ENCODE data around the gene SNN.

Gene SNN

GRCh38 chr16:11681556-11681955, 13.3 kb downstream of the SNN start:
- DNase-seq = no peak

GRCh38 chr16:11681976-11682654, 13.9 kb downstream of the SNN start:
- DNase-seq = no peak

- DNase-seq = no peak
Observed at GRCh38 chr16:11682655-11683096, 14.4 kb downstream of the SNN start.

DNA sequence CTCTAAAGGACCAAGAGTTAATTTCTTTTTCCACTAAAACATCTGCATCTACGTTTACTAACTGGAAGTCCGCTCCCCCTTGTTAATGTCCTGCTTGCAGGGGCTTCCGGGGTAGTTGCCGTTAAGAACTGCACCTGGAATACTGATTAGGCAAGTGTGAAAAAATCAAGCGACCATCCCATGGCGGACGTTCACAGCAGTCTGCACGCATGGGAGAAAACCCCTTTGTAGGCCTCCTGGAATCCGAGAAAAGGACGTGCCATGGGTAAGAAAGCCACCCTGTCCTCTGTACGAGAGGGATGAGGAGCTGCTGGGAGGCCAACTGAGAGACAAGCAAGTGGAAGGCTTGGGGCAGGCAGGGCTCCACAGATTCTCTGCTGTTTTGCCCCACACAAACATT, 14.9 kb downstream of the SNN start:
- no peak for DNase-seq

- DNase-seq = no peak
Observed at GRCh38 chr16:11684231-11685025, 16.2 kb downstream of the SNN start.

GRCh38 chr16:11685844-11686618, 17.8 kb downstream of the SNN start:
- DNase-seq = no peak

DNA sequence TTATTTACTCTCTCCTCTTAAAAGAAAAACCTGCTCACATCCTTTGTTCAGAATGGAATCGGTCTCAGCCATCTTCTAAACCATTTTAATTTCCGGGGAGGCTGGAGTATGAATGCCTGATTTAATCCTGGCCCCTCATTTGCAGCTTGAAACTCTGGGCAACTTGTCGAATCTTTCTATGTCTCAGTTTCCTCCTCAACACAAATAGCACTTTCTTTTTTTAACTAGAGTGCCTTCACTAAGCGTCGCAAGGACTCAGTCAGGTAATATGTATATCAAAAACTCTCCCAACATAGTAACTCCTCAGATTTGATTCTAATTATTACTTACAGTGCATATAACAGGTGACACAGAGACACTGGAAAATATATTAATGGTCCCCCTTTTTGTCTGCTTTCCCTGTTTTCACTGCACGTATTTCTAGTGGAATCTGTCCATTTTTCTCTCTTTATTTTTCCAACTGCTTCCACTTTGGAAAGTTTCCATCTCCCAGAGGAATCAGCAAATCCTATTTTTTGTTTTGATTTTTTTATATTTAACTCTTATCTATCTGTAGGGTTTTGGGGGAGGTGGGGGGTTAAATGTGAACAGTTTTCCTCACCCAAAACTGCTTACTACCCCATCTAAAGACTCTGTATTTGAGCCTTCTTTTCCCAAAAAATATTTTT, 18.6 kb downstream of the SNN start:
- no peak for DNase-seq

- no peak for DNase-seq
Observed at GRCh38 chr16:11687601-11688519, 19.6 kb downstream of the SNN start.

DNA sequence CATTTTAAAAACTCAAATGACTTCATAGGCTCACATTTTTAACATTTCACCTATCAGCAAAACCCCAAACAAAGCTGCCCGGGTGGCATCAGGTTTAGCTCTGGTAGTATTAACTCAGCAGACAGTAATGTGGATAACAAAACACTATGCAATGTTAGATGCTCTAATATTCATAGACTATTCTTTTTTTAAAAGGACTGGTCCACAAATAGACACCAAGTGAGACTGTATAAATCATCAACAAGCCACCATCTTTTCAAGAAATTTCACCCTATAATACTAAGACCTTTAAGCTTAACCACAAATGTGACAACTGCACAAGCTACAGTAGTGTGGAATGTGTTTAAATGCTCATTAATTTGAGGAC, 20.2 kb downstream of the SNN start:
- no peak for DNase-seq

DNA sequence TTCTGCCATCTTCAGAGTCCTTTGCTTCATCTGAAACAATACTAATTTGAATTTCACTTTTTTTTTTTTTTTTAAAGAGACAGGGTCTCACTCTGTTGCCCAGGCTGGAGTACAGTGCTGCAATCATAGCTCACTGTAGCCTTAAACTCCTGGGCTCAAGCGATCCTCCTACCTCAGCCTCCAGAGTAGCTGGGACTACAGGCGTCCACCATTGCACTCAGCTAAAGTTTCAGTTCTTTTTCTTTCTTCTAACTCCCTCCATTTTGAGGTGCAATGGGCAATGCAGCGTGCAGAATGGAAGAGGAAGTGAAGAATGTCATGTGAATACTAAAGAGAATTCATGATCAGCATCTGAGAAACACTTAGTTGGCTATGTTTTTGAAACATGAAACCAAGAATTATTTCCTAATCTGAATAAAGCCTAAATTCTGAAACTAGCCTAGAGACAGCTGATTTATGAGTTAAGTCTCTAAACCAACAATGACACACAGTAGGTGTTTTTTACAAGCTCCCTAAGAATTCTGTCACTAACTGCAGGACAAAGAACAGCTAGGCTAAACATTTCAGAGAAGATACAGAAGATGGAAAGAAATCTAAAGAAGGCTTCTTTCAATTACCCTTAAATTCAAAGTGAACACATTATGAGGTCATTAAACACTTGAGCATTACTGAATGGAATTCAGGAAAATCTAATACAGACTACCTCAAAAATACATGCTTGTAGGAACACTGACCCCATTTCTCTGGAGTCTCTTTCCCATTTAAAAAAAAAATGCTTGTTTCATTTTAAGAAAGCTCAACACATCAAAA, 21.0 kb downstream of the SNN start:
- DNase-seq = no peak

DNA sequence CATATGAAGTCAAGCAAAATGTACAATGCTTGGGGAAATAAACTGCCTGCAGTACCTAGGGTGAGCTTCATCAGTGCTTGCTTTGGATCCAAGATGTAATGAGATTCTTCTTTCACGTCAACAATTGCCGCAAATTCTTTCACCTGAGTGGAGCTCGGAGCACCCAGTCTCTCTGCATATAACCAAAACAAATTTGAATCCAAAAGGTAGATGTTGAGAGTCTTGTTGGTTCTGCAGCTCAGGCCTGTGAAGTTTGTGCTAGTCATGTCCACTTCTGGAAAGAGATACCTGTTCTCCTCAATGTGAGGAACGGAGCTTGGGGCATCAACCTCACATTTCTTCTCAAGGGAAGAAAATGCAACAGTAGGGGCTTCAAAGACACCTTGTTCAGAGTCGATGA, 23.0 kb downstream of the SNN start:
- DNase-seq = no peak

DNA sequence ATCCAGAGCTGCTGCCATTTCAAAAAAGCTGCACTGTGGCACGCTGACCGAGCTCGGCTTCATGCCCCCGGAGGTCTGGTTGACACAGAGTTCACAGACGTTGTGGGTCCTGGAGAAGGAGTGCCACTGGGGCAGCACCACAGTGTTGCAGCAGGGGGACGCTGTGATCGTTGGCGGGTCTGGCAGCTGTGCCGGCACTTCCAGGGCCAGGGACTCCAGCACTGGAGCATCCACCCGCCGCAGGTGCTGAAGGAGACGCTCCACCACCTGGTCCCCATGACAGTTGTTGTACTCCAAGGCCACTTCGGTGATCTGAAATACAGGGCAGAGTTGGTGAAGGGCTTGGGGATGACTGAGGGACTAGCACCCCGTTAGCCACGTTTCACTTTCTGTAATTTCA, 23.5 kb downstream of the SNN start:
- no peak for DNase-seq

DNA sequence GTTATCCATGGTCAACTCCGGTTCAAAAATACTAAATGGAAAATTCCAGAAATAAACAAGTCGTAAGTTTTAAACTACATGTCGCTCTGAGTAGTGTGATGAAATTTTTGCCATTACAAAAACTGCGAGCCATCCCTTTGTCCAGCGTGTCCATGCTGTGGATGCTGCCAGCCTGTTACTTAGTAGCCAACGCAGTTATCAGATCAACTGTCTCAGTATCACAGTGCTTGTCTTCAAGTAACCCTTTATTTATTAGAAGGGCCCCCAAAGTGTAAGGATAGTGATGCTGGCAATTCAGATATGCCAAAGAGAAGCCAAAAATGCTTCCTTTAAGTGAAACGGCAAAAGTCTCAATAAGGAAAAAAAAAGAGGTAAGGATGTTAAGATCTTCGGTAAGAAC, 23.9 kb downstream of the SNN start:
- no peak for DNase-seq

- DNase-seq = no peak
Observed at GRCh38 chr16:11692651-11693050, 24.4 kb downstream of the SNN start.

- peak; percentile 42 for DNase-seq
Observed at GRCh38 chr16:11696266-11697012, 28.2 kb downstream of the SNN start.

DNA sequence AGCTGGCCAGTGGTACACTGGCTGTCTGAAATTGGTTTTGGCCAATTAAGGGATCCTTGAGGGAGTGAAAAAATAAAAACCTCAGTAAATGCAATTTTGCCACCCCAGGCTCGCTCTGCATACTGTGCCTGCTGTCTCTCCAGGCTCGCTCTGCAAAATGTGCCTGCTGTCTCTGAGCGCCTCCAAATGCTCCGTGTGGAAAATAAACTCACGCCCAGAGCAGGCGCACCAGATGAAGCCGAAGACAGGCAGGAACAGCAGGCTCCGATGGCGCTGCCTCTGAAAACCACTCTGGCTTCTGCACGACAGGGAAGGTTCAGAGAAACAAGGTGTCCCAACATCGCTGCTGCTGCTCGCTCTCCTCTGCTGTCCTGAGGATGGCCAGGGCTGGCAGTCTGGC, 29.1 kb downstream of the SNN start:
- DNase-seq = no peak

DNA sequence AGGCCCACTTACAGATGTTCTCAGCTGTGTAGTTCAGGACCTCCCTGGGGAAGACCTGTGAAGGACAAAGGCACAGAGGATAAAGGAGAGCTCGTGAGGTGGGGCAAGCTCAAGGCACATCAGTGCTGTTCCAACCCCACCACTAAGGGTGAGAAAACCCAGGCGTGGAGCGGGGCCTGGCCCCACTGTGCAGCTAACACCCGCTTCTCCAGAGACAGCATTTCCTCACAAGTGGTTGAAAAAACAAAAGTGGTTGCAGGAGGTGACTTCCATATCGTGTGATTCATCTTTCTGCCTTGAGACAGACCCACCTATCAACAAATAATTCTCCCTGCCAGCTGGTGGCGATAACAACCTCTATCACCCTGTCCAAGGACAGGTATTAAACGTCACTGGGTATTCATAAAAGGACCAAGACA, 30.0 kb downstream of the SNN start:
- peak; percentile 45 for DNase-seq

DNA sequence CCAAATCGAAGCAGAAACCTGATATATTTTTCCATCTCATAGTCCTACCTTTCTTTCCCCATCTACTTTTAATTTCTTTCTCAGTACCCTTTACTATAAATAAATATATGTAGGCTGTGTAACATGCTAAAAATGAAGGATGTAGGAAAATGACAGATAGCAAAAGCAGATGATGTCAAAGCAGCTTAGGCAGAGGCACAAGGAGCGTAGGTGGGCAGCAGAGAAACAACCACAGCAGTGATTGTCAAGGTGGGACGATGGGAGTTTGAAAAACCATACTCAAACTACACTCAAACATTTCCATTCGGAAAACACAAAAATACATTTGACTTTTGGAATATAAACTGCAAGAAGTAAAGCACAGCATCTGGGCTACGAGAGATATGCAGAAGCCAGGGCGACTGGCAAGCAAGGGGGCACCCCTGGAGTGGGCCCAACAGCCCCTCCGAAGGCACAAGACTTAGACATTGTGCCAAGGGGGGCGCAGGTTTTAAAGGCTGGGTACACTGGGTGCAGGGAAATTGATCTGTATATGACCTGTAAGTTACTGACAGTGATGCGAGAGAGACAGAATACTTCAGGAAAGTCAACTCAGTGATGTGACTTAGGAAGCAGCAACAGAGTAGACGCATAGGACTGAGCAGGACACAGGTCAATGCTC, 31.1 kb downstream of the SNN start:
- DNase-seq = no peak

DNA sequence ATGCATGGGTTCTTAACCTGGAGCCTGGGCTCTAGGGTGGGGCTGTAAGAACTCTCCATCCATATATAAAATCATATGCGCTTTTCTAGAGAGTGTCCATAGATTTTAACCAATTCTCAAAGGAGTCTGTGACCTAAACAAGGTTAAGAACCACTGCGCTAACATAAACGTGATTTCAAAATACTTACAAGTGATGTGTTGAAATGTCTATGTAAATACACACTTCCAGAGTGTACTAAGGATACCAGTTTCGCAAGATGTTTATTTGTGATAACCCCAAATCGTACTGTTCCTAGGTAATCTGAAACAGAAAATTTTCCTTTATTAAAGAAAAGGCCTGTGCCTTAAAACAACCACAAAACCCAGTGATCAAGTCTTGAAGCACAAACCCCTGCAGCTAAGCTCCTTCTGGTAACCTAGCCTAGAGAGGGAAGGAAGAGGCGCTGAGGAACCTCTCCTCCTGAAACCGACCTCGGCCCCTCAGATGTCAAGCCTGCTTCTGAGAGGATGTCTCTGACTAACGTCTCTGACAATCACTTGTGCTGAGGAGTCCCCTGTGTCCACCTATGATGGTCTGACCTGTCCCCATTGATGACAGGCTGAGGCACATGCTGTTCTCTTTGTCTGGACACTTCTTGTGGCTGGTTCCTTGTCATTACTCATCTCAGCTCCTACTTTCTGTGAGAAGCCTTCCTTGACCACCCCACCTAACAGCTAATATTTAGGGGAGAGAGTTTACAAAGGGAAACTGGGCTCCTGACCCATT, 32.2 kb downstream of the SNN start:
- no peak for DNase-seq
